ENCODE data around the gene CUX1.
"Not testable (repeated sequence)": the region's sequence is repeated elsewhere in the genome, so short reads cannot be mapped to it uniquely, and the experiment has no call there.

The CUX1 gene

DNA sequence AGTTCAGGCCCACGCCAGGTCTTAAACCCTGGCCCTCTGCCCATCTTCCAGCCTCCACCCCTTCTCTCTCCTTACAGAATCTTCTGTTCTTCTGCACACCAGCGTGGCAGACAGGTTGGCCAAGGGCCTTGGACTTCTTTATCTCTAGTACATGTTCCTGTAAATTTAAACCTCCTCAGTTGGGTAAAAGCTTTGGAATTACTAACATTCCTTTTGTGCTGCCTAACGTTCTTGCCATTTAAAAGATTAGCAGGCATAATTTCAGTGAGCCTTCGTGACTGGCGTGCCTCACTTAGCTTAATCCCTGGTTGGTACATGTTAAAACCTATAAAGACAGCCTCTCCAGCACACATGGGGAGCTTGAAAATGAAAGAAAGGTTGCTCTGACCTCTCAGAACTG, 192.2 kb downstream of the CUX1 start:
- DNase-seq (ENCODE audit: low read depth), result peak; percentile 98

GRCh38 chr7:102012112-102012830, 194.8 kb downstream of the CUX1 start:
- not testable (repeated sequence) for DNase-seq (ENCODE audit: low read depth)

GRCh38 chr7:102012941-102013461, 195.6 kb downstream of the CUX1 start:
- peak; percentile 92 for DNase-seq (ENCODE audit: low read depth)

- DNase-seq (ENCODE audit: low read depth), result no peak
Measured at GRCh38 chr7:102018876-102019275, 201.4 kb downstream of the CUX1 start.

GRCh38 chr7:102019461-102019860, 202.0 kb downstream of the CUX1 start:
- no peak for DNase-seq (ENCODE audit: low read depth)

DNA sequence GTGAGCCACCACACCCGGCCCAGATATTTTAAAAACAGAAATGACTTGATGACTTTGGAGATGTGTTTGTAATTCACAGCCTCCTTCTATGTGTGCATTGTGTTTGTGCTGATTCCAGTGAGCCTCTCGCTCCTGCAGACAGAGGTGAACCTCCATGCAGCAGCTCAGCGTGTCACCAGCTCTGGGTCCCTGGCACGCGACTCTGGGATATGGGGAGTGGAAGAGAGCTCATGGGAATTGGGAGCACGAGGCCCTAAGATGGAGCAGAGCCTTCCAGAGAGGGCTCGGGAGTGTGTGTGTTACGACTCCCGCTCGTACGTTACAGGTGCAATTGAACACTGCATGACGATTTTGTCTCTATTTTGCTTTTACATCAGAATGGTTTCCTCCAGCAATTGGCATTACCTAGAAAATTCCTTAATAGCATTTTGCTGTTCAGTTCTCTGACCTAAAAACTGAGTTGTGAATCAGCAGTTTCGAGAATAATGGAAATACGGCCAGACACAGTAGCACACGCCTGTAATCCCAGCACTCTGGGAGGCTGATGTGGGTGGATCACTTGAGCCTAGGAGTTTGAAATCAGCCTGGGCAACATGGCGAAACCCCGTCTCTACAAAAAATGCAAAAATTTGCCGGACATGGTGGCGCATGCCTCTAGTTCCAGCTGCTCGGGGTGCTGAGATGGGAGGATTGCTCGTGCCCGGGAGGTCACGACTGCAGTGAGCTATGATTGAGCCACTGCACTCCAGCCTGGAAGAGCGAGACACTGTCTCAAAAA, 204.6 kb downstream of the CUX1 start:
- DNase-seq (ENCODE audit: low read depth), result peak; percentile 57

DNA sequence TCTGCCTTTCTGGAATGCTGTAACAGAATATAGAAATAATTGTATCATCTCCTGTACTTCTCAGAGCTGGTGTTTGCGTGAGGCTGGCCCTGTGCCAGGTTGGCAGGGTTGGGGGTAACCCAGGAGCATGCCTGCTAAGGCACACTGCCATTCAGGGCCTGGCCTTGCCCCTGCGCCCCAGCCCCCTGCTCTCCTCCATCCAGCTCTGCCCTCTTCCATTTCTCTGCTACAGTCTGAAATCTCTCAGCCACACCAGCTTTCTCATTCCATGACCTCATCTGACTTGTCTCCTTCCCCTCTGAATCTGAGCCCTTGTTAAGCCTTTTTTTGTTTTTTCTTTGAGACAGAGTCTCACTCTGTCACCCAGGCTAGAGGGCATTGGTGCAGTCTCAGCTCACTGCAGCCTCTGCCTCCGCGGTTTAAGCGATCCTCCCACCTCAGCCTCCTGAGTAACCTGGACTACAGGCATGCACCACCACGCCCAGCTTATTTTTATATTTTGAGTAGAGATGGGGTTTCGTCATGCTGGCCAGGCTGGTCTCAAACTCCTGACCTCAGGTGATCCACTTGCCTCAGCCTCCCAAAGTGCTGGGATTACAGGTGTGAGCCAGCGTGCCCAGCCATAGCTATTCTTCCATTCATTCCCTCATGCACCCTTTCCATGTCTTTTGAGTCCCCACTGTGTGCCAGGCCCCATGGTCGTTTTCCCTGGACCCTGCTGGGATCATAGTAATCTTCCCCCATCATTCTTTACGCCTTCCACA, 206.8 kb downstream of the CUX1 start:
- DNase-seq (ENCODE audit: low read depth), result no peak

DNA sequence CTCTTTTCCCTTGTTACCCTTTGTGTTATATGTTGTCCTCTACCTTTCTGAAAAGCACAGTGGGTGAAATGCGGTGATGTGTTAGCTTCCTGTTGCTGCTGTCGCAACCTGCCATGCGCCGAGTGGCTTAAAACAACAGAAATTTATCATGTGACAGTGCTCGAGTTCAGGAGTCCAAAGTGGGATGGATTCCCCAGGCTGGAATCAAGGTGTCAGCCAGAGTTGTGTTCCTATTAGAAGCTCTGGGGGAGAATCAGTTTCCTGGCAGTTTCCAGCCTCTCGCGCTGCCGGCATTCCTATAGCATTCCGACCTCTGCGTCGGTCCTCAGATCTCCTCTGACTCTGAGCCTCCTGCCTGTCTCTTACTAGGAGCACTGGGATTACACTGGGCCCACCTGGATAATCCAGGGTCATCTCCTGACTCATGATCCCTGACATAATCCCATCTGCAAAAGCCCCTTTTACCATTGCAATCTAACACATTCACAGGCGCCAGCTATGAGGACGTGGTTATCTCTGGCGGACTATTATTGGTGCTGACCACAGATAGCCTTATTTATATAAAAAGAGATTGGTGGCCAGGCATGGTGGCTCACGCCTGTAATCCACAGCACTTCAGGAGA, 207.5 kb downstream of the CUX1 start:
- peak; percentile 52 for DNase-seq (ENCODE audit: low read depth)

DNA sequence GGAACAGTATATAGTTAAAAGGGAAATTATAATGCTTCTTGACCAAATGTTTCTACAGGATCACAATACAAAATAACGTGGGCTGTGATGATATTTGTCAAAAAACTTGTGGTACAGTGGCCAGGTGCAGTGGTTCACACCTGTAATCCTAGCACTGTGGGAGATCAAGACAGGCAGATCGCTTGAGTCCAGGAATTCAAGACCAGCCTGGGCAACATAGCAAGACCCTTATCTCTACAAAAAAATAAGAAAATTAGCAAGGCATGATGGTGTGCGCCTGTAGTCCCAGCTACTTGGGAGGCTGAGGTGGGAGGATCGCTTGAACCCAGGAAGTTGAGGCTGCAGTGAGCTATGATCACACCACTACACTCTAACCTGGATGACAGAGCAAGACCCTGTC, 208.4 kb downstream of the CUX1 start:
- DNase-seq (ENCODE audit: low read depth), result not testable (repeated sequence)

- DNase-seq (ENCODE audit: low read depth), result no peak
Measured at GRCh38 chr7:102028206-102028826, 210.9 kb downstream of the CUX1 start.

GRCh38 chr7:102029616-102030015, 212.2 kb downstream of the CUX1 start:
- DNase-seq (ENCODE audit: low read depth), result no peak

GRCh38 chr7:102030696-102031095, 213.3 kb downstream of the CUX1 start:
- no peak for DNase-seq (ENCODE audit: low read depth)

DNA sequence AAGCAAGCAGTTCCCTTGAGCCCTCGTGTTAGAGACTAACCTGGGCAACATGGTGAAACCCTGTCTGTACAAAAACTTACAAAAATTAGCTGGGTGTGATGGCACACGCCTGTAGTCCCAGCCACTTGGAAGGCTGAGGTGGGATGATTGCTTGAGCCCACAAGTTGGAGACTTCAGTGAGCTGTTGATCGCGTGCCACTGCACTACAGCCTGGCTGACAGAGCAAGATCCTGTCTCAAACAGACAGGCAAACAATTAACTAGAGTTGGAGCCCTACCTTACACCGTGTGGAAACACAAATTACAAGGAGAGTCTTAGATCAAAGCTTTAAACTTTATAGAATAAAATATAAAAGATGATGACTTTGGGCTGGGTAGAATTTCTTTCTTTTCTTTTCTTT, 219.5 kb downstream of the CUX1 start:
- DNase-seq (ENCODE audit: low read depth), result no peak

GRCh38 chr7:102039706-102040105, 222.3 kb downstream of the CUX1 start:
- DNase-seq (ENCODE audit: low read depth), result no peak

DNA sequence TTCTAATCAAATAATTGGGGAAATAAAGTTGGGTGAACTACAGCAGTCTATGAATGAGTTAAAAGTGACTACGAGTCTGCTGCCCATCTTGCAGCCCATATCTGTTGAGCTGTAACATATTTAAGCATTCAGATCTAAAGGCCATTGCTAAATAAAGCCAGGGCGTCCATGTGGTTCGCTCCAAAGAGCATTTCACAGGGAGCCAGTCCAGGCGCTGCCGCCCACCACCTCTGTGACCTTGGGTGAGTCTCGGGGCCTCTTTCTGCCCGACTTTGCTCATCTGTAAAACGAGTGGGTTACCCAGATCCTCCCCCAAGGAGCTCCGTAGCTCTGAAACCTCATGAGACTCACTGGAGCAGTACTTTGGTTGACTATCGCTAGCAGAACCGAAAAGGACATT, 223.1 kb downstream of the CUX1 start:
- DNase-seq (ENCODE audit: low read depth), result no peak

GRCh38 chr7:102042016-102042656, 224.7 kb downstream of the CUX1 start:
- peak; percentile 84 for DNase-seq (ENCODE audit: low read depth)

DNA sequence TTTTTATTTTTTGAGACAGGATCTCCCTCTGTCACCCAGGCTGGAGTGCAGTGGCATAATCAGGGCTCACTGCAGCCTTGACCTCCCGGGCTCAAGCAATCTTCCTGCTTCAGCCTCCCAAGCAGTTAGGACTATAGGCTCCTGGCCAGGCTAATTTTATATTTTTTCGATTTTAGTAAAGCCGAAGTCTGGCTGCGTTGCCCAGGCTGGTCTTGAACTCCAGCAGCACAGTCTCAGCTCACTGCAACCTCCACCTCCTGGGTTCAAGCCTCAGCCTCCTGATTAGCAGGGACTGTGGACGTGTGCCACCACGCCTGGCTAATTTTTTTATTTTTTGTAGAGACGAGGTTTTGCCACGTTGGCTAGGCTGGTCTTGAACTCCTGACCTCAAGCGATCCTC, 225.4 kb downstream of the CUX1 start:
- not testable (repeated sequence) for DNase-seq (ENCODE audit: low read depth)

DNA sequence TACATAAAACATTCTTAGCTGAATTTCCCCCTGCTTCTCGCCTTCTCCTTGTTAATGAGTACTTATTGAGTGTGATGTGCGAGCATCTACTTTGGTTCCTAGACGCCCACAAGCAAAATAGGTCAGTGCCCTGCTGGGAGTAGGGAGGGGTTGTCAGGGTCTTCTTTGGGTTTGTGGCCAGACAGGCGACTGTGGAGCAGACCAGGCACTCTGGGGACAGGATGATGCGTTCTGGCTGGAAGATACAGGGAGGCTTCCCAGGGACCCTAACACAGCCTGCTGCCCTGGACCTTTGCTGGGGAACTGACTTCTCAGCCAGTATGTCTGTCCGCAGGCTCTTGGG, 227.2 kb downstream of the CUX1 start:
- DNase-seq (ENCODE audit: low read depth), result no peak

- DNase-seq (ENCODE audit: low read depth), result peak; percentile 91
Measured at GRCh38 chr7:102044984-102045673, 227.7 kb downstream of the CUX1 start.

DNA sequence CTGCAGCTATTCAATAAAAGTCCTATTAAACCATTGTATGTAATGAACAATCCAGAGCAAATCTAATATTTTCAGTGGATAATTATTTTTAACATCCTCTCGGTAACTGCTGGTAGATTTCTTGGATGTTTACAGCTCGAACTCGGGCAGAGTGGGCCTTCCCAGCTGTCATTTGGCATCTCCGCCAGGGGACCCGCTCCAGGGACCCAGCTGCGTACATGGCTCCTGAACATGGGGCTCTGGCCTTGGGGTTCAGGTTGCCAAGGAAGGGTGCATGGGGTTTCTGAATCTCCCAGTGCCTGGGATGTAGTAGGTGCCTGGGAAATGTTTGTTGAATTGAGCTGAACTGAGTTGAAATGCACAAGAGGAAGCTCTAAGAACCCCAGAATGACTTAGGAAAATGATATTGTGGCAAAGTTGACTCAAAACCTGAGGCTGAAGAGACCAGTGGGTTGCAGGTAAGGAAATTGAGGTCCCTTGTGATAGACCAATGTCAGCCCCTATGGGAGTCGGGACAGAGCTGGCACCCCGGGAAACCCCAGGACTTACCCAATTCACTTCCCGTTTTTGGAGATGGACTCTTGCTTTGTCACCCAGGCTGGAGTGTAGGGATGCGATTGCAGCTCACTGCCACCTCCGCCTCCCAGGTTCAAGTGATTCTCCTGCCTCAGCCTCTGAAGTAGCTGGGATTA, 228.4 kb downstream of the CUX1 start:
- DNase-seq (ENCODE audit: low read depth), result no peak
